C4-2B (cell line): Measurements from ENCODE around the gene TSPAN16.

Source experiments
- H3K27ac ChIP-seq: fragments of 450-650 bp; 2 replicates; pipeline ENCODE4 v1.5.1; 2017
- CTCF ChIP-seq: fragments of 450-650 bp; conservative IDR thresholded peaks from 2 replicates; pipeline ENCODE4 v1.5.1; 2017; ENCODE audit warnings: mild to moderate bottlenecking
- ZFX ChIP-seq: fragments of 450-650 bp; IDR thresholded peaks from 2 replicates; pipeline ENCODE4 v1.6.1; 2017

The TSPAN16 gene

GRCh38 chr19:11321191-11322126 lies 25.5 kb downstream of the TSPAN16 start:
- no peak for TF ChIP-seq CTCF
- no peak for TF ChIP-seq ZFX
- H3K27ac ChIP-seq, result no peak overlapping the region

DNA sequence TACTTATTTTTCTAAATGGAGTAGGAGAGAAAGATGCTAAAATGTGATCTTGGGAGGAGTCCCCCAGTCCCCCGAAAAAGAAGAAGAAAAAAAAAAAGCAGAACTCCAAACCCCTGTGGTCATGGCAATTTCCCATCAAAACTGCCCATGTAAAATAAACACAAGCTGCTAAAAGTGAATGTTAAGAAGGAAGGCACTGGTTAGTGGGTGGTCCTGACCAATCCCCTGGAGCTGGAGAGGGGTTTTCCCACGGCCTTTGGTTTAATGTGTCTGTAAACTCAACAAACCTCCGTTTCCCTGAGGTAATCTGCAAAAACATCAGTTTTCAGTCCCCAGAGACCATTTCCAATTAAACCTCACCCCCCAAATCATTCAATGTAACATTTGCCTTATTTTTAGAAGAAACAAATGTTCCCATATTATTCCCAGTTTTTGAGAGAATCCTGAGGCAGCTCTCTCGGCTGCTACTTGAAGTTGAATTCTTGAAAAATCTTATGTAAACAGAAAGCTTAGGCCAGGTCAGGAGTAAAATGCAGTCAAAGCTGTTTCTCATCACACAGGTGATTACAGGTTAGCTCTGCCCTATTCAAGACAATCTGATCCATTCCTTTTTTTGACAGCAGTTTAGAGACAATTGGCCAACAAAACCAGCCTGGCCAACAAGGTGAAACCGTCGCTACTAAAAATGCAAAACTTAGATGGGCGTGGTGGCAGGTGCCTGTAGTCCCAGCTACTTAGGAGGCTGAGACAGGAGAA lies 26.5 kb downstream of the TSPAN16 start:
- TF ChIP-seq ZFX (no peak), CTCF (no peak)
- no peak overlapping the region for H3K27ac ChIP-seq

DNA sequence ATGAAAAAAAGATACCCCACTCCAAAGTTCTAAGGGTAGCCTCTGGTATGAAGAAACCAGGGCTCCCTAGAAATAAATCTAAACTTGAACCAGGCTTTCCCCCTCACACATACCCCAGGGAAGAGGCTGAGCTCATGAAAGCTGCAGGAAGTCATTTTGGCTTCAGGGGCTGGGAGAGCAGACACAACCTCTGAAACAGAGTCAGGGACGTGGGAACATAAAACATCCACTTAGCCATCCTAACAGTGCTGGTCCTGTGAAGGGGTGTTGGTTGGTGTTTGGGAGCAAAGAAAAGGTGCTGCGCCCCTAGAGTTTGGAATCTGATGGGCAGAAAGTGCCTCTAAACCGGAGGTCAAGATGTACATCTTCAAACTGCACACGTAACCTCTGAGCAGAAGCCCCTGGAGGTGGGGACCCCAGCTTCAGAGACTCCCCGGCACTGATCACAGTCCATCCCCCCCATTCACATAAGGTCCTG lies 27.7 kb downstream of the TSPAN16 start:
- peak overlapping the region; percentile 82 for H3K27ac ChIP-seq
- TF ChIP-seq CTCF, result no peak
- no peak for TF ChIP-seq ZFX

- H3K27ac ChIP-seq, result peak overlapping the region; percentile 82
- TF ChIP-seq ZFX, result no peak
- TF ChIP-seq CTCF, result no peak
Observed at GRCh38 chr19:11324079-11324661, 28.2 kb downstream of the TSPAN16 start.

DNA sequence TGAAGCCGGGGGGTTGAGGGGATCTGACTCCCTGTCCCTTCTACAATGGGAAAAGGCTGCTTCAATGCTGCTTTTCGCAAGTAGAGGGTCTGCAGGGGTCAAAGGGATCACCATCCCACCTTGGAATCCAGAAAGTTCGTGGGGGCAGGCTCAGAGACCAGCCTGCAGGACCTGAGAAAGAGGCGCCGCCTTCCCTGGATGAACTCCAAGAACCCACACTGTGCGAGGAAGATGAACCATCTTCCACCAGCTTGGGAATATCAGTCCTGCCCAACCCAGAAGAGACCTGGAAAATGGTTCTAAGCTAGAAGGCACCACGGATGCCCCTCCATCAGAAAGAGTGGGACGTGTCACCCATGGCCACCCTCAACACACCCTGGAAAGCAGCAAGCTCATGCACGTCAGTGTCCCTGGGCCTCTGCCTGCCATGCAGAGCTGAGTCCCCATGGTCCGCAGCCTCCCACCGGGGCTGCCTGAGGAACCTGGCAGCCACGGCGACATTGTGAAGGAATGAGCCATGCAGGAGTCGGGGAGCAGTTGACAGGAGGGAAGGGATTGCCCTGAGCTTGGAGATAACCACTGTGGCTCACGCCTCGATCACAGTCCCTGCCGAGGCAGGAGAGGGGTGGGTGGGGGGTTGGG lies 28.9 kb downstream of the TSPAN16 start:
- TF ChIP-seq ZFX (no peak), CTCF (no peak)
- H3K27ac ChIP-seq, result peak overlapping the region; percentile 82

GRCh38 chr19:11325544-11325943 lies 29.6 kb downstream of the TSPAN16 start:
- peak overlapping the region; percentile 82 for H3K27ac ChIP-seq
- TF ChIP-seq CTCF (no peak), ZFX (no peak)
